ENCODE results near the gene POU6F2.

POU6F2 gene

DNA sequence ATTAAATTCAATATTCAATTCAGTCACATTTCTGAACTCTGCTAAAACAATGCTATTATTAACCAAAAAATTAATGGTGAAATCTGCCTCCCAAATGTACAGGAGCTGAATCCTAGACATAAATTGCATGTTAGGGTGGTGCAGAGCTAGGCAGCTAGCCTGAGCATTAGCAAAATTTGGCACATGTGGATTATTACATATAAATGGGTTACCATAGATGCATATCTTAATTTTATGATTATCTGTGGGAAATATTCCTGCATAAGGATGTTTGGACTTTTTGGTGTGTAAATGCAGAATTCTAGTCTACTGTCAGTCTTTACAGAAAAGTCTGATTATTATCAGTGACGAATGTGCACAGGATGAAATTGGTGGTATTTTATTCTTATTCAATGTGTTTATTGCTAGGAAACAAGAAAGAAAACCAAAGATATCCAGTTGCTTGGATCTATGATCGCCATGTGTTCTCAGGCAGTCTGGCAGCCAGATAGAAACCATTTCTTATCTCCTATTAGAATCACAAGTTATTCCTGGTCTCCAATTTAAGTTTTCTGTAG lies 150.7 kb downstream of the POU6F2 start:
- no peak for DNase-seq (ENCODE audit: low read depth)

DNA sequence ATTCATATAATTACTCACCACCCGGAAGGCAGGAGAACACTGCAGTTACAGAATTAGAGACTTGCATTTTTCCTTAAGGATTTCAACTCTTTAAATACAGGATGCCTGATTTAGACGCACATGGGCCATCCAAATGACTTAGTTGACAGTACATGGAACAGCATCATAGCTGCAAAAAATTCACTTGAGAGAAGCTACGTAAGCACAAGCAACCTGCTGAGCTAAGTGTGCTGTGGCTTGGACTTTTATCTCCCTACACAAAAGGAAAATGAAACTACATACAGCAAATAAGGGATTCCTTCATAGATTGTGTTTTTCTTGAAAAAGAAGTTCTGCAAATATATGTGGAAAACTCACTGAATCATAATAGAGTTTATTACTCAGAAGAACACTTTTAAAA lies 152.6 kb downstream of the POU6F2 start:
- DNase-seq (ENCODE audit: low read depth), result no peak

DNA sequence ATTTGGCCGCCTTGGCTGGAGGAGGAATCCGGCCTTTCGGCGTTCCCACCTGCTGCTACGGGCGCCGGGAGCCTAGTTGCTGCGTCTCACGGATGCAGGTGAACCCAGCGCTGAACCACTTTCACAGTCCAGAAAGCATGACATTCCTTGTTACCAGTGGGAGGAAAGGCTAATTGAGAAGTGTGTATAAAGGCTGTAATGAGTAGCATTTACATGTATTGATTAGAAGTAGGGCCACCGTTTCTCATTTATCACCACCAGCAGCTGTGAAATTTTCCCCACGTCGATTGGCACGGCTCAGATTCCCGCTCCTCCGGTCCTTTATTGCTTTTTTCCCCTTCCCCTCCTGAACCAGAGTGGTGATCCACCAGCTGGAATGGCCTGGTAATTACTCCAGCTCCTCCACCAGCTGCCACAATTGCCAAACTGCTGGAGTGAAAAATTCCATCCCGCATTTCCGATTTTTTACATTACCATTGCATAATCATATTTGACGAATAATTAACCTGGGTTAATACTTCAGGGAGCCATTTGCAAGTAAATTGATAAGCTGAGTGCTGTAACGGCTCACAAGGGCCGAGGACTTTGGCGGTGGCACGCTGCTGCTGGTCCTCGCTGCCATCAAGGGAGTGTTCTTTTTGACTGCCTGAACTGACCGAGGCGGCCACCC lies 153.3 kb downstream of the POU6F2 start:
- no peak for DNase-seq (ENCODE audit: low read depth)

DNA sequence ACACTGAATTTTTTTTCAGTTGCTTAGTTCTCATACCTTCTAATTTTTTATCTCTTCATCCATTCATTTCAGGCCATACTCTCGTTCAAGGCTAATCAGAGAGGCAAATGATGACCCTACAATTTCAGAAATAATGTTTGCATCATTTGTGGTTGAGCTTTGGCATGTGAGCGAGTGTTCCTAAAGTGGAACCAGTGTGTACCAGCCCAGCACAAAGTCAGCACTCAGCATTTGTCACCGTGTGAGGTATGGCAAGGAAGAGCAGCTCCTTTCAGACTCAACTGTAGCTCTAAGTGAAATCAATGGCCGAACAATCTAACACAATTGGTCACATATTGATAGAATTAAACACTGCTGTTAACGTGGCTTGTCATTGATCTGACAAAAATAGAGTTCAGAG lies 154.6 kb downstream of the POU6F2 start:
- DNase-seq (ENCODE audit: low read depth), result no peak

DNA sequence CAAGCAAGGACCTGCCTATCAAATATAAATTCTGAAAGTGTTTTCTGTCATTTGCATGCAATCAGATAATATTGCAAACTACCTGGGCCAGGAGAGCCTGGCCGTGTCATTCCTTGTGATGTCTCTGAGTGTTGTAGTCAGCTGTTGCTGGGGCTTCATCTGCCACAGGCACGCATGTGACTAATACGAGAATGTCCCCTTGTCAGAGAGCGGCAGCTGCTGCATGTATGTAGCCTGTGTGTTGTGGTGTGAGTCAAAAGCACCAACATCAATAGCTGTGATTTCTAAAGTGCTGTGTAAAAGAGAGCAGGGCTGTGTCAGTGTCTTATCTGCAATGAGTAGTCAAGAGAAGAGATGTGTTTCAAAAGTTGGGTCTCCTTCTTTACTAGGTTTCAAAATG lies 155.4 kb downstream of the POU6F2 start:
- no peak for DNase-seq (ENCODE audit: low read depth)

DNA sequence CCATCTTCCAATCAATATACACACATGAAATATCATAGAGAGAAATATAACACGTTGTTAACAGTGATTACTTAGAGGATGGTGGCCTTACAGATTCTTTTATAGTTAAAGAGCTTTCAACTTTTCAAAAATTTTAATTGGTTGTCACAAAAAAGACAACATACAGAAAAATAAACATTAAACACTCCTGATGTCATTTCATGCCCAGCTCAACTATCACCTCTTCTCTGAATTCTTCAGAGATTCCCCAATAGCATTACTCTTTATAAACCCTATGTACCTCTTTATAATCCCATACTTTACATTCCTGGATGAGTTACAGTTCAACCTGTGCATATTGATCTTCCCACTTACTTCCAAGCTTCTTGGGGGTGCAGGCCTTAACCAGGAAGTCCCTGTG lies 159.8 kb downstream of the POU6F2 start:
- DNase-seq (ENCODE audit: low read depth), result no peak

DNA sequence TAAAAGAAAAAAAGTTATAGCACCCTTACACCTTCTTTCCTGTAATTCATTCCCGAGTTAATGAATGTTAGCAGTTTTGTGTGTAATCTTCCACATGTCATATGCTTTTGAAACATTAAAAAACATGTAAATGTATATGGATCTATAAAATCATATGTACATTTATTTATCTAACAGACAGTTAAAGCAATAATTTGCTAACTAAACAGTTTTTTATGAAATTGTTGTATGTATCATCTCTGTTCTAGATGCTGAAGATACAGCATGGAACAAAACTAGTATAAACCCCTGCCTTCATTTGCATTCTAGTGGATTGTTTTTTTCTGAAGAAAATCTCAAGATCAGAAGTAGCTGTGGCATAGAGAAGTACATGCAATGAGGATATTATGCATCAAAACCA lies 165.0 kb downstream of the POU6F2 start:
- no peak for DNase-seq (ENCODE audit: low read depth)

DNA sequence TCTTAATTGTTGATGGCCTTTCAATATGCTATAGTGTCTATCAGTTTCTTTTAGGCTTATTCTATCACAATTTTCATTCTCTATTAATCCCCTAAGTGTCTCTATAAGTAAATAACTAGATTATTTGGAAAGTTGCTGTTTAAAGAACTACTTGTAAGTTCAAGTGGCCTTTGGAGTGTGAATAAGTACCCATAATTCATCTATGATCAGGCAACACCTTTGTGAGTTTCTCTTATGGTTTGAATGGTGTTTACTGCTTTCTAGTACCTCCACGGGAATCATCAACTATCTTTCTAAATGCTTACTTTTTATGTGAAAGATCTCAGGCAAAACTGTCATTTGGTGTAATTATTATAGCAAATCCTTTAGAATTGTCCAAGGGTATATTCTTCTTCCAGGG lies 166.7 kb downstream of the POU6F2 start:
- no peak for DNase-seq (ENCODE audit: low read depth)

DNA sequence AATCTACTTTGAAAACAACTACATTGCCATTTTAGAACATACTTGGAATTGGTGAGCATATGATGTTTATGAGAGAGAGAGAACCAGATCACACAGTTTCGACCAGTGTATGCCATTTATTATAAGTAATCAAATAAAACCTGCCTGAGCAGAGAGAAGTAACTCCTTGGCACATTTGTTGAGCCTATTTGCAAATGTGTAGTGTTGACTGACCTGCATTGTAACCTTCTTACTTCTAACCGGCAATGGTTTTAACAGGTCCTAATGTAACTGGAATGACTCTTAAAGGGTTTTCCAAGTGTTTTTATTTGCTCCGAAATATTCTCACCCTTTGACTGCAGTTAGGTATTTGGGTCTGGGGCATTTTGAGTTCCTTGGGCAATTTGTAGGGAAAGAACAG lies 167.6 kb downstream of the POU6F2 start:
- no peak for DNase-seq (ENCODE audit: low read depth)

DNA sequence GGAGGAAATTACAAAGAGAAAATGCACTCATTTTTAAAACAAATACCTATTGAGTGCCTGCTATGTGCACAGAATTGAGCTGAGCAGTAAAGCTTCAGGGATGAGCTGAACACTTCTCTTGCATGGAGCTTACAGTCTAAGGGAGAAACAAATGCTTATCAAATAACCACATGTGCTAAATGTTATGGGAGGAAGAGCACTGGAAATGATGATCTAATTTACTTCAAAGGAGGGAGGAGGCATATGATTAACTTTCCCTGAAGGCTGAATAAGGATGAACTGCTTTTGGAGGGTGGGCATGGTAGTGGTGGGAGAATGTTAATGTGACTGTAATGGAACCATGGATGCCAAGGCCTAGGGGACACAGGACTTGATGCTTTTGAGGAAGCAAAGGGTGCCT lies 168.2 kb downstream of the POU6F2 start:
- no peak for DNase-seq (ENCODE audit: low read depth)

DNA sequence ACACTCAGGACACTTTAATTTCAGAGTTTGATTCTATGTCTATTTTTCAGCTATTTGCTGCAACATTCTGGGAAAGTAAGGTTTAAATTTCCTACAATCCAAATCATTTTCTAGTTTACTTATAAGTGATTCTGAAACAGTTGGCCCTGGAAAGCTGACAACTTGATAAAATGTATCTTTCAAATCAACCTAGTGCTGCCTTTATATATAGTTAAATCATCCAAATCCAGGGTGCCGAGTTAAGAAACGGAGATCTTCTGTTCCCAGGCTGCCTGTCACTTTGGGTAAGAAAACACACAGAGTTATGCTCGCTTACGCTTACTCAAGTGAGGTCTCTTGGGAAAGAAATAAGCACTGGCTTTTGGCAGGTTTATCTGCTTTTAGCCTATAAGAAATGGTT lies 175.0 kb downstream of the POU6F2 start:
- DNase-seq (ENCODE audit: low read depth), result no peak

DNA sequence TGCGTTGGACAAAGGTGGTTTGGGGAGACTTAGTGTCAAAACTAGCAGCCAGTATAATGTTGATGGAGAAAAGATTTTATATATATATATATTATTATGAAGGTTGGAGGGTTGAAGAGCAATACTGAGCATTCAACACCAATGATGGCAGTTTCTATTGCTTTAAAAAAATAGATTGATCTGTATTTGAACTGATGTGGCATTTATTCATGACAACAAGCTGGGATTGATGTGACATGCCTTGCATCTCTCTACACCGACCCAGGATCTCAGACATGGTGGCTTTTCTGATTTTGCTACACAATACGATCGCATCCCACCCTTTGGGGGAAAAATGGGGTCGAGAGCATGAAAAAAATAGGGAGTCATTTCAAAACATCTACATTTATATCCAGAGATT lies 175.4 kb downstream of the POU6F2 start:
- DNase-seq (ENCODE audit: low read depth), result no peak

DNA sequence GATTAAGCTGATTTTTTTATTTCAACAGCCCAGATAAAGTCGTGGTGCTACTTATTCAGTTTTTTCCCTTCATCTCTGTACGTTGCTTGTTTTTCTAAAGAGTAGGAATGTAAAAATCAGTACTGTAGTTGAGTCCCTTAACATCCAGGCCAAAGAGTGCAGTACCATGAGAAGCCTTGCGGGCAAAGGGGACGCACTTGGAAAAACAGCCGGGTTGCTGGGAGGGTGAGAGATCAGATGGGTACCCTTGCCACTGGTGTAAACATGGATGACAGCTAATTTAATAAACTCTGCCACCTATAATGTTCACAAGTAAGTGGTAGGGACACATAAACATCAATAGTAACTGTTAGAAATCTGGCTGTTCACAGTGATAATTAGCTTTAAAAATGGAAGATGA lies 175.9 kb downstream of the POU6F2 start:
- no peak for DNase-seq (ENCODE audit: low read depth)

DNA sequence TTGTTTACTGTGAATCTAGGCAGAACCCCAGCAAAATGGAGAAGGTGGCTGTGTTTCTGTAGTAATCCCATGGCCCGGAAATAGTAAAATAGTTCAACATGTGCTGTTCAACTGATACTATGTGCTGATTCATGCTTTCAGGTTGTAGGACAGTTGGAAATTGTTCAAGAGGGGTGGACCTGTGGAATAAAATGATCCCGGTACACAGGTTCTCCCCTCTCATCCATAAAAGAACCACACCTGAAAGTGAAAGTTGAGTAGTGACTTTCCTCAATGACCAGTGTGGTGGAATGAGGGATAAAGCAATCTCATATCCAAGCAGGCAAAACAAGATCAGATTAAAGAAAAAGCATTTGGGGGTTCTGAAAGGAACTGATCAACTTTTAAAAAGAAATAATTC lies 177.1 kb downstream of the POU6F2 start:
- DNase-seq (ENCODE audit: low read depth), result no peak

DNA sequence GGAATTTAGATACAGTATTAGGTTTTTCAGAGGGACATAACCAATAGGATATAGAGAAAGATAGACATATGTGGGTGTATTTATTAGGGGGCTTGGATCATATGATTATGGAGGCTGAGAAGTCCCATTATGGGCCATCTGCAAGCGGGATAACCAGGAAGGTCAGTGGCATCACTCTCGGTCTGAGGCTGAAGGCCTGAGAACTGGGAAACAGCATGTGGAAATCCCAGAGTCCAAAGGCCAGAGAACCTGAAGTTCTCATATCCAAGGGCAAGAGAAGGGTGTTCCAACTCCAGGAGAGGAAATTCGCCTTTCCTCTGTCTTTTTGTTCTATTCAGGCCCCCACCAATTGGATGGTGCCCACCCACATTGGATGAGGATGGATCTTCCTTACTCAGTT lies 180.7 kb downstream of the POU6F2 start:
- DNase-seq (ENCODE audit: low read depth), result no peak

DNA sequence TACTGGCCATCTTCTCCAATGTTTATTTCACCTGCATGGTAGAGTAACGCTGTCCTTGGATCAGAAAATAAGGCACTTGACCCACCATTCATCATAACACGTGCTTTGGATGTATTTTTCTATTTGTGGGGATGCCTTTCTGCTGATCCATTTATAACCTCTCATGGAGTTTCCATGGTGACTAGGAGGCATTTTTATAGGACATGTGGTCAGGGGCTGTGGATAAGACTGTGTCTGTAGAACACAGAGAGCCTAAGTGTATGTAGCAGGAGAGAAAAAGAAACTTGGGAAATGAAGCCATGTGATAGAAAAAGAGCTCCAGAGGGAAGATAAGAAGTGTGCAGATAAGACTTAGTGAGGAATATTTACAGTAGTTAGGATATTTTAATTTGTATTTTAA lies 184.2 kb downstream of the POU6F2 start:
- DNase-seq (ENCODE audit: low read depth), result no peak

DNA sequence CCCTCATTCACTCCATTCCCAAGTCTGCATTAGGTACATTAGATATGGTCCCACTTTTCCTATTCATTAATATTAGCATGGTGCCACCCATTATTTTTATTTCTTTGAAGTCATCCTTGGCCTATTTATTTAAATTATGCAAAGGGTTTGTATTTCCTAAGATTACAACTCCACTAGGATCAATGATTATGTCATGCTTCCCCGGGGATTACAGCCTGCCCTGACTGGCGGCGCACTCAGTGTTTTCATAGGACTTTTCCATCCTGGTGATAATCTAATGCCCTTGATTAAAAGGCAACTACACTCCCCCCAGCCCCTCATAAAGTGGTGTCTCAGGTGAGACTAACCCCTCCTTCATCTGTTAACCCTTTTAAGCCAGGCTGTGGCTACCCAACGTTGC lies 187.2 kb downstream of the POU6F2 start:
- DNase-seq (ENCODE audit: low read depth), result no peak

DNA sequence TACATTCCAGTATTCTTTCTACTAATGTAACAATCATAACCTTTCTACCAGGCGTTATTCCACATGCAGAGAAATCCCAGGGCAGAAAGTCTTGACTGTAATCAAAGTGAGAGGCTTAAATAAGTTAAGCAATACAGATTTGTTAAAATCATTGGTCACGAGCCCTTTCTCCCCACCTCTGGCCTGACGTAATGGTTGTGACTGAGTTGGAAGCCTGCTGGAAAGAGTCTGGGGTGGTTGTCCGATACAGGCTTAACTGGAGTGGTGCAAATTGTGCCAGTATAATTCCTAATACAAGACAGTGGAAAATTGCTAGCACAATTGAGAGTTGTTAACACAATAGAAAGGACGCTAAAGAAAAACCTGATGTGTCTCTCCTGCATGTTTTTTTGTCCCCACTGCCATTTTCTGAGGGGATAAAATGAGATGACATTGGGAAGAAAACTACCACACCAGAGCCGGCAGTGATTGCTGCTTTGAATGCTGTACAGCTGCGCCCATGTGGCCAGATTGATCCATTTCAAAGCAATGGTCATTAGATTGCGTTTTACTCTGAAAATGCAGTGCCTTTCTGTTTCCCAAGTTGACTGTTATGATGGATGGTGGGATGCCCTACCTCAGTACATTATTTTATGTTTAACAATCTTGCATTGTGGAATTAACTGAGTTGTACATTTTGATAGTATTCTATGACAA lies 190.8 kb downstream of the POU6F2 start:
- no peak for DNase-seq (ENCODE audit: low read depth)

DNA sequence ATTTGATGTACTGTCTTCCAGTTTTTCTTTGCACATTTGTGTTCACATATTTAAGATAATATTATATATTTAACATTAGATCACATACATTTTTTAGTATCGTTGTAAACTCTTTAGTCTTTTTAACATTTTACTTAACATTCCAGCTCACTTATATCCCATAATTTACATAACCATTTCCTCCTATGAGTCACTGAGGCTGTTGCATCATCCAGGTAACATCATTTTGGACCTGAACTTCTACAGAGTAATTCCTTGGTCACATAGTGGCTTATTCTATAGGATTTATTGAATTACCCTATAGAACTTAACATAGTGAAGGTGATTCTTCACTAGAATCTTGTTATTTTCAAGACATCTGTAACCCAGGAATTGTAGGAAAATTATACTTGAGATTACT lies 194.4 kb downstream of the POU6F2 start:
- DNase-seq (ENCODE audit: low read depth), result no peak

DNA sequence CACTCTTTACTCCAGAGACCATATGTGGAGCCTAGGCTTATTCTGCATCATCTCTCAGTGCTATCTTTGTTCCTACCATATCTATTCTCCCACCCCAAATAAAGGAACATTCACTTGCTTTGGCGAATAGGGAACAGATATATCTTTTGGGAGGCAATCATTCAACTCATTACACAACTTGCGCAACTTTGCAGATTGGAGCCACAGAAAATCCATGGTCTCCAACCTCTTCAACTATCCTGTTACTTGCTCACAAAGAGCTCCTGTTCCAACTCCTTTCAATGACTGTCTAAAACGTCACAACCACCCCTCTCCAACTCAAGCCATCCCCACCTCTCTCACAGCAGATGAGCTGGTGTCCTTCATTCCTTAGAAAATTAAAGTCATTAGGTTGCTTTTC lies 203.7 kb downstream of the POU6F2 start:
- no peak for DNase-seq (ENCODE audit: low read depth)

DNA sequence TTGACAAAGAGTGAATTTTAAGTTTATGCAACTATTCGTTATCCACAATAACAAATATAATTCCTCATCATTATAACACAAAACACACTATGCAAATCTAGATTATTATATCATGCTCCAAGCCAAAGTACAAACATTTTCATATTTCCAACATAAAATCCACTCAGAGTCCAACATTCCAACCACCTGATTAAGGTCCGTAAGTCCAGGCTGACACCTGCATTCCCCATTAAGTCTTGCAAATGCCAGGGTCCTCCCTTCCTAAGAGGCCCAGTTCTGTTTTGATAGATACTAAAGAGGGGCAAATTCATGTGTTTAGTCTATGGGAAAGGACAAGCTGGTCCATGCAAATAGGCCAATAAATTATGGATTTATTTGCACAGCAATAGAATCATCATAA lies 206.1 kb downstream of the POU6F2 start:
- no peak for DNase-seq (ENCODE audit: low read depth)

DNA sequence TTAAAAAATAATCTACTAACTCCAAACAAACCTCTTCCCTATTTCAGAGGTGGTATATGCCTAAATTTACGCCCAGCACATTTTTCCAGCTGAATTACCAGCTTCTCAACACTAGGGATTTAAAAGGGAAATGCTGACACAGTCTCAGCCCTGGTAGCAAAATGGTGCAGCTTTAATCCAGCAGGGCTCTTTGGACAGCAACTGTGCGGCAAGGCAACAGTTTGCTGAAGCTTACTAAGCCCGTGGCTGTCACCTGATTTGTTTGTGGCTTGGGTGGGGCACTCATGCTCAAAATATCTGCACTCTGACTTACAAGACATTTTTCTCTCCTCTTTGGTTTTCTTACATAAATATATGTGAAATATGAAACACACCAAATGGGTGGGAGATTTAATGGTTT lies 206.7 kb downstream of the POU6F2 start:
- no peak for DNase-seq (ENCODE audit: low read depth)

DNA sequence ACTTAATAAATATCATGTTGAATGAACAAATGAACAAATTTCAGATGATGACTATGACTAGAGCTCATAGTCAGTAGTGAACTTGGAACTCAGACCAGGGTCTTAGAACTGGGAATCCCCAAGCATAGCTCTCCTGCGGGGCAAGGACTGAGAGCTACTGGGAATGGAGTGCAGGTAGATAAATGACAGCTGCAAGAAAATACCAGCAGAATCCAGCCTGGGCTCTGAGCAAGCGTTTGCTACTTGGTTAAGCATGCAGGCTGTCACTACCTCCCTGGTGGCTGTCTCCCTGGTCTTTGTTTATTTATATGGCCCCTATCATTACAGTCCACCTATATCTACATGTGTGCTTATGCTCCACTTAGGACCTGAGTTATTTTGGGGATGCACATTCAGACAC lies 208.4 kb downstream of the POU6F2 start:
- DNase-seq (ENCODE audit: low read depth), result no peak

DNA sequence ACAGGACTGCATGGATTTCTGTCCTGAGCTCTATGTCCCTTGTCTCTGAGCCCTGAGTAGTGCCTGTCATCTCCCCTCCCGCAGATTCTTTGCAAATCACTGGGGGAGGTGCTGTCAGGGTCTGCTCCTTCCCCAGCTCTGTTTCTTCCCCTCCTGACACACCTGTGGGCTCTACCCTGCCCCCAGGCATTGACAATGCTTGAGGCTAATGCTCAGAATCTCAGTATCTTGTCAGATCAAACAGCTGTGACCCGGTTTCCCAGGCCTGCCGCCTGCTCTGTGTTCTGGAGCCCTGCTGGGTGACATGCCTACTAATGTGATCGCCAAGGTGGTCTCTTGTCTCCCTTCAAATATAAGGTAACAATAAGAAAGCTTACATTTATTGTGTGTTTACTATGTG lies 209.0 kb downstream of the POU6F2 start:
- DNase-seq (ENCODE audit: low read depth), result no peak
